DOHH2 (cell line): ENCODE data around the gene COMMD7.

Experiments
- H3F3A ChIP-seq: fragments of 200-600 bp; sonication (generic), shearing (Covaris generic); 2 replicates; pipeline ENCODE4 v1.6.0; 2016; ENCODE audit warnings: antibody characterized with exemption, mild to moderate bottlenecking; ENCODE audit not compliant: control insufficient read depth, insufficient read depth
- H3K27ac ChIP-seq: fragments of 200-600 bp; sonication (generic); 2 replicates; pipeline ENCODE4 v1.5.1; 2014; ENCODE audit warnings: low read depth, mild to moderate bottlenecking, low read length, moderate library complexity
- H3K27me3 ChIP-seq: fragments of 200-600 bp; sonication (generic); 2 replicates; pipeline ENCODE4 v1.6.1; 2014; ENCODE audit warnings: mild to moderate bottlenecking, low read length, mixed read lengths; ENCODE audit not compliant: control insufficient read depth
- H3K36me3 ChIP-seq: fragments of 200-600 bp; sonication (generic); 2 replicates; pipeline ENCODE4 v1.6.1; 2014; ENCODE audit warnings: mild to moderate bottlenecking, low read length, moderate library complexity, mixed read lengths; ENCODE audit not compliant: control insufficient read depth
- H3K4me1 ChIP-seq: fragments of 200-600 bp; sonication (generic); 2 replicates; pipeline ENCODE4 v1.6.1; 2014; ENCODE audit warnings: mild to moderate bottlenecking, low read length, mixed read lengths; ENCODE audit not compliant: control insufficient read depth
- H3K4me2 ChIP-seq: fragments of 200-600 bp; sonication (generic); 2 replicates; pipeline ENCODE4 v1.6.0; 2014; ENCODE audit warnings: mild to moderate bottlenecking, low read length, moderate library complexity
- H3K4me3 ChIP-seq: fragments of 200-600 bp; sonication (generic); 2 replicates; pipeline ENCODE4 v1.5.1; 2014; ENCODE audit warnings: mild to moderate bottlenecking, low read length, mixed read lengths
- H3K79me2 ChIP-seq: fragments of 200-600 bp; sonication (generic); 2 replicates; pipeline ENCODE4 v1.6.1; 2014; ENCODE audit warnings: mild to moderate bottlenecking, low read length, mixed read lengths; ENCODE audit not compliant: control insufficient read depth
- H3K9me2 ChIP-seq: fragments of 200-600 bp; sonication (generic); replicated peaks from 2 replicates; pipeline ENCODE4 v1.6.1; 2014; ENCODE audit warnings: mild to moderate bottlenecking, low read length, mixed read lengths; ENCODE audit not compliant: control insufficient read depth
- H3K9me3 ChIP-seq: fragments of 200-600 bp; sonication (generic); 2 replicates; pipeline ENCODE4 v1.6.1; 2014; ENCODE audit warnings: antibody characterized with exemption, low read length, mixed read lengths; ENCODE audit not compliant: control insufficient read depth, insufficient read depth
- H4K20me1 ChIP-seq: fragments of 200-600 bp; sonication (generic); 2 replicates; pipeline ENCODE4 v1.6.0; 2014; ENCODE audit warnings: low read depth, mild to moderate bottlenecking, antibody characterized with exemption, low read length, moderate library complexity; ENCODE audit not compliant: control insufficient read depth, insufficient read depth
- CTCF ChIP-seq: fragments of 200-600 bp; sonication (generic); IDR thresholded peaks from one replicate; pipeline ENCODE4 v1.5.1; 2014; ENCODE audit warnings: antibody characterized with exemption, mild to moderate bottlenecking, low read depth, low read length; ENCODE audit not compliant: poor library complexity, severe bottlenecking
- EZH2phosphoT487 ChIP-seq: fragments of 200-600 bp; sonication (generic); IDR thresholded peaks from 2 replicates; pipeline ENCODE4 v1.6.1; 2017; ENCODE audit warnings: borderline replicate concordance, mild to moderate bottlenecking, antibody characterized with exemption, low read length, moderate library complexity, mixed read lengths

COMMD7 gene

GRCh38 chr20:32664012-32664677 is 79.1 kb downstream of the COMMD7 start:
- H4K20me1 ChIP-seq, result no peaks in the 10 kb centered on the region
- H3K9me3 ChIP-seq, result peaks cover 2% of the 10 kb centered on the region; the same call in 1 of the 2 replicates
- TF ChIP-seq CTCF (no peak), EZH2phosphoT487 (no peak)
- no peak overlapping the region for H3K4me2 ChIP-seq
- no peak overlapping the region for H3K4me3 ChIP-seq
- no peaks in the 10 kb centered on the region for H3K27me3 ChIP-seq
- H3F3A ChIP-seq, result no peaks in the 10 kb centered on the region
- no peaks in the 10 kb centered on the region for H3K36me3 ChIP-seq
- H3K9me2 ChIP-seq, result no peaks in the 10 kb centered on the region
- H3K4me1 ChIP-seq, result peaks cover 16% of the 10 kb centered on the region
- H3K27ac ChIP-seq, result no peak overlapping the region
- H3K79me2 ChIP-seq, result no peaks in the 10 kb centered on the region

- no peak for TF ChIP-seq CTCF
- TF ChIP-seq EZH2phosphoT487, result no peak
- H3K79me2 ChIP-seq, result no peaks in the 10 kb centered on the region
- H3K27me3 ChIP-seq, result no peaks in the 10 kb centered on the region
- H3F3A ChIP-seq, result no peaks in the 10 kb centered on the region
- H3K9me3 ChIP-seq, result peaks cover 2% of the 10 kb centered on the region; the same call in 1 of the 2 replicates
- no peak overlapping the region for H3K4me2 ChIP-seq
- H3K4me1 ChIP-seq, result peaks cover 11% of the 10 kb centered on the region
- no peaks in the 10 kb centered on the region for H4K20me1 ChIP-seq
- no peak overlapping the region for H3K4me3 ChIP-seq
- H3K27ac ChIP-seq, result no peak overlapping the region
- no peaks in the 10 kb centered on the region for H3K9me2 ChIP-seq
- no peaks in the 10 kb centered on the region for H3K36me3 ChIP-seq
These were observed 79.8 kb downstream of the COMMD7 start for GRCh38 chr20:32663335-32664011.

GRCh38 chr20:32661820-32662528 is 81.3 kb downstream of the COMMD7 start:
- Histone ChIP-seq H3K27ac (no peak overlapping the region), H3K4me1 (peaks cover 11% of the 10 kb centered on the region), H3K79me2 (no peaks in the 10 kb centered on the region), H3K9me2 (no peaks in the 10 kb centered on the region), H3K36me3 (no peaks in the 10 kb centered on the region), H3F3A (no peaks in the 10 kb centered on the region), H3K4me2 (no peak overlapping the region), H4K20me1 (no peaks in the 10 kb centered on the region), H3K9me3 (peaks cover 2% of the 10 kb centered on the region; the same call in 1 of the 2 replicates), H3K27me3 (no peaks in the 10 kb centered on the region), H3K4me3 (no peak overlapping the region)
- TF ChIP-seq EZH2phosphoT487, result no peak
- TF ChIP-seq CTCF, result peak; percentile 28
